Hindlimb muscle (tissue), 1 donor: ENCODE measurements around the gene DNAJB4. TPM values are rescaled to one million over a fixed set of nuclear protein-coding genes. Genes with fewer than 3 reads are reported as not detected.
"Not testable (repeated sequence)": the region's sequence is repeated elsewhere in the genome, so short reads cannot be mapped to it uniquely, and the experiment has no call there.

Experiments
- DNase-seq: peaks from one replicate; pipeline ENCODE4 v3.0.0-alpha.2; 2013
- polyA plus RNA-seq: library from polyadenylated mRNA; unstranded; fragments of 120-200 nt; gene quantifications from one replicate; pipeline ENCODE4 v1.2.1, GENCODE V29; 2013; ENCODE audit not compliant: insufficient read length

Gene DNAJB4
- polyA plus RNA-seq, 1 donor: 67.3 TPM

GRCh38 chr1:77991638-77992037 is 13.1 kb upstream of the DNAJB4 start:
- no peak for DNase-seq

- DNase-seq: no peak
Measured at GRCh38 chr1:77994117-77994705, 10.5 kb upstream of the DNAJB4 start.

DNA sequence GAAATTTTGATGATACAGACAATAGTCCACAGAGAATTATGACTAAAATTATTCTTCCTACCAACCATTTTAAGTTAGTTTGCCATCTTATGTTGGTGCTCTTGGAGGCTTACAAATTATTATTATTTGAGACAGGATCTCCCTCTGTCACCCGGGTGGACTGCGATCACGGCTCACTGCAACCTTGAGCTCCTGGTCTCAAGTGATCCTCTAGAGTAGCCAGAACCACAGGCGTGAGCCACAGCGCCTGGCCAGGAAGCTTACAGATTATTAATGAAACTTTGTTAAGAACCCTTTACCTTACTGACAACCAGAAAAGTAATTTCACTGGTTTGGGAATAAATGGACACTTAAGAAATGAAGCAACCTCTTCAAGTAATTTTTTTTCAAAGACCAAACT is 8.0 kb upstream of the DNAJB4 start:
- no peak for DNase-seq

- DNase-seq: not testable (repeated sequence)
Measured at GRCh38 chr1:78000536-78000935, 4.2 kb upstream of the DNAJB4 start.

- no peak for DNase-seq
Measured at GRCh38 chr1:78003070-78003746, 1.5 kb upstream of the DNAJB4 start.

- DNase-seq: peak; percentile 59
Measured at GRCh38 chr1:78003882-78004718, 639 bp upstream of the DNAJB4 start.

DNA sequence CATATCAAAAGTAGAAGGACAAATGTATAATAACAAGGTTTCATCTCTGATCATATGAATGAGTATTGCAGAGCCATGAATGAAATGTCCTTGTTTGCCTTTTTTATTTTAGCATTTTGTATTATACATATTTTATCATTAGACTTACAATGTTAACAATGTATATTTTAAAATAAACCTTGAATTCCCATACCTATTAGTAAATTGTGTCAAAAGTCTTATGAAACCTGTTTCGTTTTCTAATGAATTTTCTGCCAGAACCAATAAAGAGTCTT is 646 bp downstream of the DNAJB4 start:
- DNase-seq: no peak

DNA sequence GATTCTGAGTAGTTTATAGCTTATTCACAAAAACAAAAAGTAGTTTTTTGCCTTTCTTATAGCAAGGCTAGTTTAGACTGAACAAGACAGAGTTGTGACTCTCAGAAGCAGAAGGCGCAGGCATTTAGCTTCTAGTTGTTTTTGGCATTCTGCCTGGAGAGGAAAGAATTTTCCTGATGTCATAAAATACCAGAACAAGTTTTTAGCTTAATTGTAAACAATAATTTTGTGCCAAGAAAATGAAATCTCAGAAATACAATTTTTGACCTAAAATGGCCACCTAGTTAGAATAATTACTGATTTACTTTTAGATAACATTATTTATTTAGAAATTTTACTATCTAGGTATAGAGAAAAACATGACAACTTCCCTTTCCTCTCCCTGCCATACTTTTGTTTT is 1.0 kb downstream of the DNAJB4 start:
- DNase-seq: peak; percentile 85

GRCh38 chr1:78006521-78006920 is 1.8 kb downstream of the DNAJB4 start:
- DNase-seq: no peak

DNA sequence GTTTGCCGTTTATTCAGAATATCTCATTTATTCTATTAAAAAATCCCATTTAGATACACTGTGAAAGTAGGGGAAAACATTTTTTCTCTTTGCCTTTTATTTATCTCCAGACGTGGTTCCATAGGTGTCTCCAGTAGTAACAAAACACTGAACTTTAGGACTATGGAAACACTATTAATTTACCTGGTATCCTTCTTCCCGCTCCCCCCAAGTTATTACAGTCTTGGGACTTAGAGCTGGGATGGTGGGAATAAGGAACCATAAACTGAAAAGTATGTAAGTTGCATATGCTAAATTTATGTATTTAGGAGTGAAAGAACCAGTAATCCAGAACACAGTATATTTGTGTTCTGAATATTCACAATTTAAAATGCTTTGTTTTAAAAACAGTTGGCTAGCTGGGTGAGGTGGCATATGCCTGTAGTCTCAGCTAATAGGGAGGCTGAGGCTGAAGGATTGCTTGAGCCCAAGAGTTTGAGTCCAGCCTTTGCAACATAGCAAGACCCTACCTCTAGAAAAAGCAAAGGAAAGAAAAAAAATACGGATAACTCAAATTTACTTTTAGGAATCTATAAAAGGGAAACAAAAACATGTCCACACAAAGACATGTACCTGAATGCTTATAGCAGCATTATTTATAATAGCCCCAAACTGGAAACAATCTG is 3.1 kb downstream of the DNAJB4 start:
- no peak for DNase-seq

DNA sequence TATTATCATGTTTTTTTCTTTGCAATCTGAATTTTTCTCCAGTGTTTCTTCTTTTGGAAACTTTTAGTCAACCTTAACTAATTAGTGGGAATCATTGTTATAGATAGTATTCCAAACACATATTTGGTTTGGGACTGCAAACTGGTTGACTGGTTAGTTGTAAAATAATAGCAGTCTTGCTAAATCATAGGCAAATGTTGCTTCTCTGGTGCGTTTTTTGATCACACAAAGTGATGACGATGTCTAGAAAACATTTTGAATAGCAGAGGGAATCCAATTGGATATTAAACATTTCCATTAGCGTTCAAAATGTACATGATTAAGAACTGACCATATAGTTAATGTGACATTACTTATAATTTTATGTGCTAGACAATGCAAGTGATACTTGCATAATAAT is 4.5 kb downstream of the DNAJB4 start:
- no peak for DNase-seq

DNA sequence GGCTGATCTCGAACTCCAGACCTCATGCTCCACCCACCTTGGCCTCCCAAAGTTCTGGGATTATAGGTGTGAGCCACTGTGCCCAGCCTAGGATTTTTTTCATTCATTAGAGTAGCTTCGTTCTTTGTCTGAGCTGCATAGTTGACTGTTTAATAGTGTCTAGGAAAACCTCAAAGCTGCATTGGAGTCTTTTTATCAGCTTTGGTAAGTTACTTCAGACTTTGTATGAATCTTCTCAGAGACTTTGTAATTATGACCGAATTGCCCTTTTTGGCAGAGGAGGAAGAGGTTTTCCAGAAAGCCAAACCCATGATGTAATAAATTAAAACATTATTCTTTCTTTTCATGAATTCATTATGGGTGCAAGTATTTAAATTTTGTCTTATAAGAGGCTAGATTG is 5.1 kb downstream of the DNAJB4 start:
- DNase-seq: no peak

- no peak for DNase-seq
Measured at GRCh38 chr1:78011050-78011449, 6.3 kb downstream of the DNAJB4 start.

DNA sequence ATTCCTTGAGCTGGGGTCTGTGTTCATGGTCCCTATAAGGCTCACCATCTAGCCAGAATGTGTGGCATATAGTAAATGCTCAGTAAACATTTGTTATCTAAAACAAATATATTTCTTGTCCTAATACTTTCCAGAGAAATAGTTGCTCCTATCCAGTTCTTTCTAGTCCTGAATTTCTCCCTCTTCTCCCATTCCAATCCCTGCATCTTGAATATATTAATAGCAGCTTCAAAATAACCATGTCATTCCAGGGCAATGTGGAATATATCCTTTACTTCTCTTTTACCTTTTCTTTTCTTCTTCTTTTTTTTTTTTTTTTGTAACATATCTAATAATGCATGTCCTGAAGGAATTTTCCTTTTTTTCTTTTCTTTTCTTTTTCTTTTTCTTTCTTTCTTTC is 10.4 kb downstream of the DNAJB4 start:
- DNase-seq: no peak

DNA sequence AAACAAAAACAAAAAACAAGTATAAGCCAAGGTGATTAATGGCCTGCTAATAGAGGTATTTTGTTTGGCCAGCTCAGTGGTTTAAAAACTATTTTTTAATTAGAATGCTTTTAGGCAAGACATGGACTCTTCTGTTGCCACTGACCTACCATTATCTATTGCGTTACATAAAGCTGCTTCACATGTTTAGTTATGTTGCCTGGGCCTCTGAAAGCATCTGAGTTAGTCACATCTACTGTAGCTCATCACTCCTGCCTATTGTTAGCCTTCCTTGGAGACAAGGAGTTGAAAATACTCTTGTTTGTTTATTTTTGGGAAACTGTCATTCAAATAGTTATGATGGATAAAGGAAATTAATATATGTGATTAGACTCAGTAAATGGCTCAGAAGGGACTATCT is 14.3 kb downstream of the DNAJB4 start:
- no peak for DNase-seq

GRCh38 chr1:78021134-78021533 is 16.4 kb downstream of the DNAJB4 start:
- not testable (repeated sequence) for DNase-seq

DNA sequence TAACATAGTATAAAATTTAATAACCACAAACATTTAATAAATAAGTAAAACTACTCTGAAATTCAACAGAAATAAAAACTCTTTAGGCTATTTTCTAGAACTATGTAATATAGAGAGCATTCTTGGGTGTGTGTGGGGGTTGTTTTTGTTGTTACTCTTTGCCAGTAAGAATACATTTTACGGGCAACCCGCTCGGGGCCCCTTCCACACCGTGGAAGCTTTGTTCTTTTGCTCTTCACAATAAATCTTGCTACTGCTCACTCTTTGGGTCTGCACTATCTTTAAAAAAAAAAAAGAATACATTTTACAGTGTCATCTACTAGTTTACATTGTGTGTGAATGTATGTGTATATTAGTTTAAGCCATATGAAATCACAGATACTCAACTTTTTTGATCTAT is 25.1 kb downstream of the DNAJB4 start:
- no peak for DNase-seq

DNA sequence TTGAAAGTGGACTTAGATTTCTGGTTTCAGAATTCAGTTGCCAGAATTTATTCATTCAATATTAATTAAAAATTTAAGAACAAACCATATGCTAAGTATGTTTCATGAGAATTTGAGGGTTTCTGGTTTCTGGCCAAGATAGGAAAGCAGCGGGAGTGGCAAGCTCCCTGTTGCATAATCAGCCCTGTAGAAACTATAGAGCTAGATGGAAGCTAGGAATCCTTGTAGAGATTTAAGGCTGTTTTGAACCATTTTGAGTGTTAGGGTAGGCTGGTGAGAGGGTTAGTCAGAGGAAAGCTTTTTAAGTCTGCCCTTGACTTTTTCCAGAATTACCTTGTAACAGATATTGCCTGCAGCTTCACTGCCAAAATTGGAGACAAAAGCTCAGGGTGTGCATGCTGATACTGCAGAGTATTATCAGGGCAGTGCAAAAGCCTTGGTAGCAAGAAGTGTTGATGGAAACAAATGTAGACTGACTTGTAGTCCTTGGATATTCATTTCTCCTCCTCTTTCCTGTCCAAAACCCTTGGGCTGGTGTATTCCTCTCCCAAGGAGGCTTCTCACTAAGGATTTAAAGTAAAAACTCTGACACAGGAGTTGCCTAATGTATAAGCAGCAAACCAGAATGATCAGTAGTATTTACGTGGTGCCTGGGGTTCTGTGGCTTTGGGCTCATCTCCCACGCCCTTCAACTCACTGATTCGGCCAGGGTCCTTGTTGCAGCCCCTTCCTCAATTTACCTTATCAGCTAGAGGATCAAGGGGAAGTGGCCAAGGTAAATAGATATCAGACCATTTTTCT is 28.5 kb downstream of the DNAJB4 start:
- DNase-seq: no peak

GRCh38 chr1:78033797-78034172 is 29.0 kb downstream of the DNAJB4 start:
- no peak for DNase-seq

DNA sequence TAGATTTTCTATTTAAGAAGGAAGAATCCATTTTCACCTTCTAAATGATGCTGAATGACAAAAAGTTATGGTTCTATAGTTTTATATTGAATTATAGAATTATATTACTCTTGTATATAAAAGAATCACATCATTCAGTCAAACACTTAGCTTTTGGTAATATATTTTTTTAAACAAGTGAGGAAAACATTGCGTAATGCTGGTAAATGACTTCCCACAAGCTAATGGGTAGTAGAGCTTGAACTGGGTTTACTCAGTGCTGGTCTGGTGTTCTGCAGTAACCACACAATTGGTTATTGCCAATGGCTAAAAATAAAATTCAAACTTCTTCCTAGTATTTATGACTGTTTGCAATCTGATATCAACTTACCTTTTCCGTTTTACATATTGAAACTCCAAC is 30.4 kb downstream of the DNAJB4 start:
- no peak for DNase-seq

GRCh38 chr1:78036450-78036849 is 31.7 kb downstream of the DNAJB4 start:
- DNase-seq: no peak

- no peak for DNase-seq
Measured at GRCh38 chr1:78038071-78038470, 33.3 kb downstream of the DNAJB4 start.

DNA sequence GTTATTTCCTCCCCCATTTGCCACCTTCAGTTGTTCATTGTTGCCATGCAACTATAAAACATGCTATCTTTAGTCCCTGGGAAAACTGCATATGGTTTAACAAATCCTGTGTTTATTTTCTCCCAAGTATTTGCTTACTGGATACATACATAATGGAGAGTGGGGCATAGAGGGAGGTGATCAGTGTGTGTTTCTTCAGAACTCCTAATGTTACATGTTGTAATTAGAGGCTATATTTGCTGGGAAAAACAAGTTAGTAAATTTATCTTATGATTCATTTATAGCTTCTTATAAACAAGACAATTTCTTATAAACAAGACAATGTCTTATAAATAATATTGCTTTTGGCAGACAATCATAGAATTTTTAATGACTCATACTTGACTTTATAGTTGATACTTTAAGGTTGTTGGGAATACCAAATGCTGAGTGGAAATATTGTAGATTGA is 33.8 kb downstream of the DNAJB4 start:
- no peak for DNase-seq
